Coronary artery (tissue), 2 donors: Measurements from ENCODE around the gene RHOU.

ENCODE experiments used
- DNase-seq: peaks from one replicate; pipeline ENCODE4 v3.0.0-alpha.2; 2017; ENCODE audit warnings: low spot score
- H3K27ac ChIP-seq, 2 donors: fragments of 200-600 bp; sonication (generic); one replicate each; pipeline ENCODE4 v1.5.1; 2016 to 2019
- H3K4me3 ChIP-seq: fragments of 200-600 bp; sonication (generic); 2 replicates; pipeline ENCODE4 v1.5.1; 2016; ENCODE audit warnings: mild to moderate bottlenecking, moderate library complexity
- CTCF ChIP-seq: fragments of 200-600 bp; sonication (generic); IDR thresholded peaks from one replicate; pipeline ENCODE4 v1.5.1; 2019; ENCODE audit warnings: antibody characterized with exemption

RHOU gene

GRCh38 chr1:228737601-228738041 lies 2.3 kb downstream of the RHOU start:
- Histone ChIP-seq H3K4me3 (peak overlapping the region; percentile 93), H3K27ac (peak overlapping the region; percentile 75 to 89)
- DNase-seq, result no peak
- TF ChIP-seq CTCF, result no peak

GRCh38 chr1:228739826-228740225 lies 4.5 kb downstream of the RHOU start:
- H3K4me3 ChIP-seq, result peak overlapping the region; percentile 11
- DNase-seq, result no peak
- no peak for TF ChIP-seq CTCF
- H3K27ac ChIP-seq, result peak overlapping the region in 1 of 2 donors; percentile 75

- TF ChIP-seq CTCF, result no peak
- DNase-seq, result no peak
- no peak overlapping the region for H3K4me3 ChIP-seq
- H3K27ac ChIP-seq, result peak overlapping the region; percentile 17 to 22
Observed at GRCh38 chr1:228740543-228741317, 5.5 kb downstream of the RHOU start.

GRCh38 chr1:228742281-228742860 lies 7.1 kb downstream of the RHOU start:
- TF ChIP-seq CTCF, result no peak
- no peak overlapping the region for H3K27ac ChIP-seq
- DNase-seq, result no peak
- H3K4me3 ChIP-seq, result no peak overlapping the region

- no peak overlapping the region for H3K4me3 ChIP-seq
- no peak overlapping the region for H3K27ac ChIP-seq
- DNase-seq, result no peak
- TF ChIP-seq CTCF, result no peak
Observed at GRCh38 chr1:228743405-228743804, 8.1 kb downstream of the RHOU start.

GRCh38 chr1:228744356-228744755 lies 9.1 kb downstream of the RHOU start:
- Histone ChIP-seq H3K27ac (no peak overlapping the region), H3K4me3 (no peak overlapping the region)
- DNase-seq, result no peak
- no peak for TF ChIP-seq CTCF

- no peak for DNase-seq
- Histone ChIP-seq H3K27ac (no peak overlapping the region), H3K4me3 (no peak overlapping the region)
- no peak for TF ChIP-seq CTCF
Observed at GRCh38 chr1:228744918-228745317, 9.6 kb downstream of the RHOU start.
